ENCODE data around the gene ITPR3.

ITPR3 gene

GRCh38 chr6:33713786-33714185, 92.7 kb downstream of the ITPR3 start:
- H3K4me2 ChIP-seq (ENCODE audit: low read depth, low read length, poor library complexity, severe bottlenecking): no peak overlapping the region
- H3K4me1 ChIP-seq (ENCODE audit: insufficient read depth, low read length, poor library complexity, severe bottlenecking): peaks cover 25% of the 10 kb centered on the region
- peaks cover 4% of the 10 kb centered on the region for H4K20me1 ChIP-seq (ENCODE audit: insufficient read depth, low read length, poor library complexity, severe bottlenecking)
- no peaks in the 10 kb centered on the region for H3K36me3 ChIP-seq (ENCODE audit: insufficient read depth, low read length)
- H3K27me3 ChIP-seq (ENCODE audit: insufficient read depth, low read length, poor library complexity, severe bottlenecking): no peaks in the 10 kb centered on the region
- TF ChIP-seq CTCF (conservative IDR thresholded peaks at IDR 0.05; ENCODE audit: low read length) (no peak), EZH2phosphoT487 (IDR thresholded peaks at IDR 0.05; ENCODE audit: borderline replicate concordance) (no peak)
- no peaks in the 10 kb centered on the region for H3K9me3 ChIP-seq (ENCODE audit: insufficient read depth, low read depth, low read length)
- H3K4me3 ChIP-seq (ENCODE audit: low read length, poor library complexity, severe bottlenecking): no peak overlapping the region
- no peaks in the 10 kb centered on the region for H3F3A ChIP-seq (ENCODE audit: low read depth)
- no peak overlapping the region for H3K9ac ChIP-seq (ENCODE audit: low read depth, low read length, poor library complexity, severe bottlenecking)
- H3K9me2 ChIP-seq (replicated peaks; ENCODE audit: low read depth, low read length): no peaks in the 10 kb centered on the region
- H2AFZ ChIP-seq (ENCODE audit: low read length): no peak overlapping the region
- peaks cover 23% of the 10 kb centered on the region for H3K79me2 ChIP-seq (ENCODE audit: insufficient read depth, low read length)

- no peak overlapping the region for H3K4me2 ChIP-seq (ENCODE audit: low read depth, low read length, poor library complexity, severe bottlenecking)
- H2AFZ ChIP-seq (ENCODE audit: low read length): no peak overlapping the region
- H3K27me3 ChIP-seq (ENCODE audit: insufficient read depth, low read length, poor library complexity, severe bottlenecking): no peaks in the 10 kb centered on the region
- H3K79me2 ChIP-seq (ENCODE audit: insufficient read depth, low read length): peaks cover 17% of the 10 kb centered on the region
- H3K9ac ChIP-seq (ENCODE audit: low read depth, low read length, poor library complexity, severe bottlenecking): no peak overlapping the region
- H4K20me1 ChIP-seq (ENCODE audit: insufficient read depth, low read length, poor library complexity, severe bottlenecking): peaks cover 4% of the 10 kb centered on the region
- TF ChIP-seq CTCF (conservative IDR thresholded peaks at IDR 0.05; ENCODE audit: low read length): no peak
- TF ChIP-seq EZH2phosphoT487 (IDR thresholded peaks at IDR 0.05; ENCODE audit: borderline replicate concordance): no peak
- no peaks in the 10 kb centered on the region for H3K9me2 ChIP-seq (replicated peaks; ENCODE audit: low read depth, low read length)
- no peaks in the 10 kb centered on the region for H3K36me3 ChIP-seq (ENCODE audit: insufficient read depth, low read length)
- peaks cover 19% of the 10 kb centered on the region for H3K4me1 ChIP-seq (ENCODE audit: insufficient read depth, low read length, poor library complexity, severe bottlenecking)
- H3K9me3 ChIP-seq (ENCODE audit: insufficient read depth, low read depth, low read length): no peaks in the 10 kb centered on the region
- H3K4me3 ChIP-seq (ENCODE audit: low read length, poor library complexity, severe bottlenecking): no peak overlapping the region
- H3F3A ChIP-seq (ENCODE audit: low read depth): no peaks in the 10 kb centered on the region
Measured at GRCh38 chr6:33714385-33715040, 93.4 kb downstream of the ITPR3 start.

GRCh38 chr6:33716379-33716778, 95.3 kb downstream of the ITPR3 start:
- Histone ChIP-seq H3K9me3 (ENCODE audit: insufficient read depth, low read depth, low read length) (no peaks in the 10 kb centered on the region), H3K4me3 (ENCODE audit: low read length, poor library complexity, severe bottlenecking) (no peak overlapping the region)

More at GRCh38 chr6:33716379-33716778, 95.3 kb downstream of the ITPR3 start:
- Histone ChIP-seq H3K4me1 (ENCODE audit: insufficient read depth, low read length, poor library complexity, severe bottlenecking) (peaks cover 4% of the 10 kb centered on the region), H2AFZ (ENCODE audit: low read length) (no peak overlapping the region), H3K4me2 (ENCODE audit: low read depth, low read length, poor library complexity, severe bottlenecking) (no peak overlapping the region), H3K79me2 (ENCODE audit: insufficient read depth, low read length) (no peaks in the 10 kb centered on the region), H3F3A (ENCODE audit: low read depth) (no peaks in the 10 kb centered on the region), H4K20me1 (ENCODE audit: insufficient read depth, low read length, poor library complexity, severe bottlenecking) (no peaks in the 10 kb centered on the region), H3K27me3 (ENCODE audit: insufficient read depth, low read length, poor library complexity, severe bottlenecking) (no peaks in the 10 kb centered on the region), H3K9ac (ENCODE audit: low read depth, low read length, poor library complexity, severe bottlenecking) (no peak overlapping the region), H3K9me2 (replicated peaks; ENCODE audit: low read depth, low read length) (no peaks in the 10 kb centered on the region), H3K36me3 (ENCODE audit: insufficient read depth, low read length) (no peaks in the 10 kb centered on the region)
- TF ChIP-seq CTCF (conservative IDR thresholded peaks at IDR 0.05; ENCODE audit: low read length): no peak
- TF ChIP-seq EZH2phosphoT487 (IDR thresholded peaks at IDR 0.05; ENCODE audit: borderline replicate concordance): no peak
